IPS-20b (cell line): Measurements from ENCODE around the gene LTBP2.
A peak's percentile ranks its signal among the peaks of the same experiment; 100 is the strongest.

Experiments used
- H3K27ac ChIP-seq: one replicate; pipeline ENCODE4 v1.5.1; 2013; ENCODE audit warnings: low read length
- H3K27me3 ChIP-seq: 2 replicates; pipeline ENCODE4 v1.6.1; 2013; ENCODE audit warnings: mild to moderate bottlenecking, low read length, inconsistent platforms; ENCODE audit not compliant: insufficient read depth
- H3K36me3 ChIP-seq: 2 replicates; pipeline ENCODE4 v1.6.1; 2013; ENCODE audit warnings: low read depth, mild to moderate bottlenecking, inconsistent platforms, low read length, moderate library complexity; ENCODE audit not compliant: insufficient read depth
- H3K4me1 ChIP-seq: 2 replicates; pipeline ENCODE4 v1.6.1; 2013; ENCODE audit warnings: mild to moderate bottlenecking, control low read depth, inconsistent platforms, low read length, moderate library complexity; ENCODE audit not compliant: insufficient read depth
- H3K4me3 ChIP-seq: 2 replicates; pipeline ENCODE4 v1.5.1; 2013; ENCODE audit warnings: mild to moderate bottlenecking, low read length, inconsistent platforms
- H3K9ac ChIP-seq: 2 replicates; pipeline ENCODE4 v1.6.1; 2013; ENCODE audit warnings: low read depth, mild to moderate bottlenecking, inconsistent platforms, low read length, moderate library complexity
- H3K9me3 ChIP-seq: 2 replicates; pipeline ENCODE4 v1.6.1; 2013; ENCODE audit warnings: mild to moderate bottlenecking, low read depth, low read length, inconsistent platforms; ENCODE audit not compliant: insufficient read depth

LTBP2 gene

DNA sequence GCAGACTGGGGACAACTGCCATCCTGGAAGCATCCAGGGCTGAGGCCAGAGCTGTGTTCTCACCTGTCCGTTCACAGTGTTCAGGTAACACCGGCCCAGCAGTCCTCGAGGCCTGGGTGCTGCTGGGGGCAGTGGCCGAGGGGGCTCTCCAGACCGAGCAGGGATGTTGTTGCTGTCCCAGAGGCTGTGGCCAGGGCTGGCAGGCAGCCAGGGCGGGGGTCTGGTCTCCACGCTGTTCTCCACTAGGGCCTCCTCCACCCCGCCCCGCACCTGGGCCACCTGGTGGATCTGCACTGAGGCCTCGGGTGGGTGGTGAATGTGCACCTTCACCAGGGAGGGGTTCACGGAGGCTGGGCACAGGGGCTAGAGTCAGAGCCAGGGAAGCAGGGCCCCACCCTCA is 61.0 kb downstream of the LTBP2 start:
- H3K27me3 ChIP-seq: no peaks in the 10 kb centered on the region
- no peaks in the 10 kb centered on the region for H3K36me3 ChIP-seq
- H3K4me1 ChIP-seq: peaks cover 7% of the 10 kb centered on the region; the same call in 1 of the 2 replicates
- H3K27ac ChIP-seq: no peak overlapping the region
- no peak overlapping the region for H3K4me3 ChIP-seq
- peak overlapping the region; percentile 37; the same call in 1 of the 2 replicates for H3K9ac ChIP-seq
- no peaks in the 10 kb centered on the region for H3K9me3 ChIP-seq

DNA sequence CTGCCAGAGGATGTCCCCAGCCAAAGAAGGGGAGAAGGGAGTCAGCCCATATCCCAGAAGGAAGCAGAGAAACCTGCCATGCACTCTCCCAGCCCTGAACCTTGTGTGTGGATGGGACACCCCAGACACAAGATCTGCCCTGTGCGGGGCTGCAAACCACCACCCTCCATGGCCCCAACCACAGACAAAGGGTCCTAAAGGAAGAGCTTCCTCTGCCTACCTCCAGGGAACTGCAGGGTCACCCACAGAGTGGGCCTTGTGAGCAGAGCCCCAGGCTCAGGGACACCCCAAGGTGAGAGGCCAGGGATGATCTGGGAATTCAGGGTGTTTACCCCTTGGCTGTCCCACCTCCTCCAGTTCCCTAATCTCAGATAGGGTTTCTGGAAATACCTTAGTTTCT is 62.0 kb downstream of the LTBP2 start:
- Histone ChIP-seq H3K9ac (no peak overlapping the region), H3K27ac (no peak overlapping the region), H3K4me3 (no peak overlapping the region), H3K9me3 (no peaks in the 10 kb centered on the region), H3K36me3 (no peaks in the 10 kb centered on the region), H3K4me1 (peaks cover 7% of the 10 kb centered on the region; the same call in 1 of the 2 replicates), H3K27me3 (no peaks in the 10 kb centered on the region)

DNA sequence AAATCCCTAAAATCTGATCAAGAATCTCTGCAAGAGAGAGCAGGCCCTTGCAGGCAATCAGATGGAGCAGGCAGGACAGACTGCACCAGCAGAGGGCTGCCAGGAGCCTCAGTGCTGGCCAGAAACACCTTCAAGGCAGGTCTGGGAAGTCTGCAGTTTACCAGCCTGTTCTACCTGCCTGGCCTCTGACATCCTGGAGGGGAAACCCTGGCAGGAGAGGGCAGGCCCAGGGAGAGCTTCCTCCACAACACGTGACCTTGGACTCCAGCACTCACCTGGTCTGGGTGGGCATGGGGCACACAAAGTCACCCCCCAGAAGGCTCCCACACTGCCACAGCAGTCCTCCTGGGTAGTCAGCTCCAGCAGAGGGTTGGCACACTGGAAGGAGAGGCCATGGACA is 62.4 kb downstream of the LTBP2 start:
- no peak overlapping the region for H3K9ac ChIP-seq
- H3K36me3 ChIP-seq: no peaks in the 10 kb centered on the region
- peaks cover 7% of the 10 kb centered on the region; the same call in 1 of the 2 replicates for H3K4me1 ChIP-seq
- H3K27ac ChIP-seq: no peak overlapping the region
- no peaks in the 10 kb centered on the region for H3K27me3 ChIP-seq
- no peaks in the 10 kb centered on the region for H3K9me3 ChIP-seq
- H3K4me3 ChIP-seq: no peak overlapping the region

GRCh38 chr14:74548881-74549280 is 63.2 kb downstream of the LTBP2 start:
- Histone ChIP-seq H3K27ac (no peak overlapping the region), H3K9ac (no peak overlapping the region), H3K4me1 (peaks cover 7% of the 10 kb centered on the region; the same call in 1 of the 2 replicates)

DNA sequence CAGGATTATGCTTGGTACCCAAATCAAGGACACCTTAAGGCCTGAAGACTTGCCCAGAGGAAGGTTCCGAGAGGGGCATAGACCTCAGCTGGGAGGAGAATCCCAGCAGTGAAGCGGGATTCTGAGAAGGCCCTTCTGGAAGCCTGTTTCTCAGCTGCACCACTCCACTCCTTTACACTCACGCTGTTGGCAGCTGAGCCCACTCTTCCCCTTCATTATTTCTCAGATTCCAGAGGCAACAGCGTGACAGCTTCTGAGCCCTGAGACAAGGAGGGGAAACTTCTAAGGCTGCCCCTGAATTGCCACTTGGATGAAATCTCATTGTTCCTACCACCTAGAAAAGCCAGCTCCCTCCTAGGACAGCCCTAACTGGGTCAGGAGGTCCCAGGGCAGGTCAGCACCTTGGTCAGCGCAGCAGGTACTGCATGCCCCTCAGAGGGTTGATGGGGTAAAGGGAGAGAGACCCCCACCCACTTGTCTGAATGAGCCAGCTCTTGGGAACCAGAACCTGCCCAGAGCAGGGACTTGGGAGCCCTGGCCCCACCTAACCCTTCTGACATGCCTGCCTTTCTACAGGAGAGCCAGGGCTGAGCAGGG is 64.6 kb downstream of the LTBP2 start:
- Histone ChIP-seq H3K27ac (no peak overlapping the region), H3K9ac (no peak overlapping the region), H3K4me1 (peaks cover 7% of the 10 kb centered on the region; the same call in 1 of the 2 replicates), H3K36me3 (no peaks in the 10 kb centered on the region), H3K4me3 (no peak overlapping the region), H3K9me3 (no peaks in the 10 kb centered on the region), H3K27me3 (no peaks in the 10 kb centered on the region)

More at GRCh38 chr14:74548881-74549280, 63.2 kb downstream of the LTBP2 start:
- no peaks in the 10 kb centered on the region for H3K27me3 ChIP-seq
- no peaks in the 10 kb centered on the region for H3K36me3 ChIP-seq
- H3K9me3 ChIP-seq: no peaks in the 10 kb centered on the region
- H3K4me3 ChIP-seq: no peak overlapping the region

- Histone ChIP-seq H3K27ac (no peak overlapping the region), H3K4me1 (peaks cover 3% of the 10 kb centered on the region; the same call in 1 of the 2 replicates), H3K9me3 (no peaks in the 10 kb centered on the region)
Measured at GRCh38 chr14:74546416-74546815, 65.6 kb downstream of the LTBP2 start.

GRCh38 chr14:74545386-74545785 is 66.7 kb downstream of the LTBP2 start:
- H3K36me3 ChIP-seq: no peaks in the 10 kb centered on the region
- no peaks in the 10 kb centered on the region for H3K4me1 ChIP-seq
- no peaks in the 10 kb centered on the region for H3K9me3 ChIP-seq
- no peak overlapping the region for H3K9ac ChIP-seq
- H3K27me3 ChIP-seq: no peaks in the 10 kb centered on the region
- no peak overlapping the region for H3K27ac ChIP-seq
- no peak overlapping the region for H3K4me3 ChIP-seq

More at GRCh38 chr14:74546416-74546815, 65.6 kb downstream of the LTBP2 start:
- Histone ChIP-seq H3K36me3 (no peaks in the 10 kb centered on the region), H3K27me3 (no peaks in the 10 kb centered on the region), H3K4me3 (no peak overlapping the region), H3K9ac (no peak overlapping the region)

- no peak overlapping the region for H3K9ac ChIP-seq
Measured at GRCh38 chr14:74543771-74544438, 68.1 kb downstream of the LTBP2 start.

DNA sequence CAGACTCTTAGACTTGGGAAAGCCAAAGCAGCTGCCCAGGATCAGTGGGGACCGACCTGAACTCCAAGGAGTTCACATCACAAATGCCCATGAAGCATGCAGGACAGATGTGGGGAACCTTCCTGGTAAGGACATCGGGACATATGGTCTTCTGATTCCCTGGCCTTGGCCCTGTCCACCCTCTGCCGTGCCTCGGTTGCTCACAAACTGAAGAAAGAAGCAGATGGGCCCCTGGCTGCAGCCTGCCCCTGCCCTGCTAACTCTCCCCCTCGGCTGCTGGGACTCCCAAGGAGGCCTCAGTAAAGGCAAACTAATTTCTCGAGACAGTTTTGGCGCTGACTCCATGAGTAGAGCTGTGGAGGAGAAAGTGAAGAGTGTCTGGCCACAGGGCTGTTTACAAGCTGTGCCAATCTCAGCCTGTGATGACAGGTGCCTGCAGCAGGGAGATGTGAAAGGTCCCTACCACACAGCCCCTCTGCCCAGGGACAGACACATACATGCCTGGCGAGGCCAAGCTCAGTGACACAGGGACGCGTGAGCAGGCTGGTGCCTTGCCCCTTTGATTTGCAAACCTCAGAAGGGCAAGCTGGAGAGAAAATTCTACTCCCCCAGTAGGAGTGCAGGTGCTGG is 69.9 kb downstream of the LTBP2 start:
- H3K4me1 ChIP-seq: no peaks in the 10 kb centered on the region
- H3K4me3 ChIP-seq: no peak overlapping the region
- no peaks in the 10 kb centered on the region for H3K27me3 ChIP-seq
- no peak overlapping the region for H3K27ac ChIP-seq
- H3K9me3 ChIP-seq: no peaks in the 10 kb centered on the region
- no peak overlapping the region for H3K9ac ChIP-seq
- no peaks in the 10 kb centered on the region for H3K36me3 ChIP-seq

More at GRCh38 chr14:74543771-74544438, 68.1 kb downstream of the LTBP2 start:
- H3K9me3 ChIP-seq: no peaks in the 10 kb centered on the region
- no peak overlapping the region for H3K4me3 ChIP-seq
- no peaks in the 10 kb centered on the region for H3K4me1 ChIP-seq
- H3K27me3 ChIP-seq: no peaks in the 10 kb centered on the region
- H3K27ac ChIP-seq: no peak overlapping the region
- H3K36me3 ChIP-seq: no peaks in the 10 kb centered on the region

GRCh38 chr14:74541225-74541624 is 70.8 kb downstream of the LTBP2 start:
- no peak overlapping the region for H3K9ac ChIP-seq
- no peak overlapping the region for H3K27ac ChIP-seq
- H3K4me1 ChIP-seq: no peaks in the 10 kb centered on the region
- H3K9me3 ChIP-seq: no peaks in the 10 kb centered on the region
- H3K36me3 ChIP-seq: no peaks in the 10 kb centered on the region
- no peaks in the 10 kb centered on the region for H3K27me3 ChIP-seq
- no peak overlapping the region for H3K4me3 ChIP-seq

GRCh38 chr14:74539503-74539902 is 72.5 kb downstream of the LTBP2 start:
- H3K27me3 ChIP-seq: no peaks in the 10 kb centered on the region
- no peak overlapping the region for H3K27ac ChIP-seq
- no peaks in the 10 kb centered on the region for H3K9me3 ChIP-seq
- H3K9ac ChIP-seq: no peak overlapping the region
- H3K4me3 ChIP-seq: no peak overlapping the region
- H3K4me1 ChIP-seq: no peaks in the 10 kb centered on the region
- H3K36me3 ChIP-seq: no peaks in the 10 kb centered on the region
